C4-2B (cell line): ENCODE data around the gene RANBP3L.

Source experiments
- H3K27ac ChIP-seq: fragments of 450-650 bp; 2 replicates; pipeline ENCODE4 v1.5.1; 2017
- CTCF ChIP-seq: fragments of 450-650 bp; conservative IDR thresholded peaks from 2 replicates; pipeline ENCODE4 v1.5.1; 2017; ENCODE audit warnings: mild to moderate bottlenecking
- ZFX ChIP-seq: fragments of 450-650 bp; IDR thresholded peaks from 2 replicates; pipeline ENCODE4 v1.6.1; 2017

RANBP3L gene

DNA sequence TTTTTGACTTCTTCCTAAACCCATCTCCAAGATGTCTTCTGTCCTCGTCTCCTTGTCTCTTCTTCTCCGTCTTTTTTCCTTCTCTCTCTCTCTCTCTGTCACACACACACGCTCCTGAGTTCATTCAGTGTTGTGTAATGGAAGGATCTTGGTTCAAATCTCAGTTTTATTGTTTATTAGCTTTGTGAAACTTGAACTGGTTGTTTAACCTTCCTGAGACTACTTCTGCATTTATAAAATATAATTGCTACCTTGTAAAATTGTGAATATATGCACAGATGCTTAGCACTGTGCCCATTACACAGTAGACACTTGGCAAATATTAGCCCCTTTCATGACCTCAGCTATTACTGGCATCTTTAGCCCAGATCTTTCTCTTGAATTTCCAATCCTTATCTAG is 57.6 kb downstream of the RANBP3L start:
- TF ChIP-seq CTCF (no peak), ZFX (no peak)
- no peak overlapping the region for H3K27ac ChIP-seq

DNA sequence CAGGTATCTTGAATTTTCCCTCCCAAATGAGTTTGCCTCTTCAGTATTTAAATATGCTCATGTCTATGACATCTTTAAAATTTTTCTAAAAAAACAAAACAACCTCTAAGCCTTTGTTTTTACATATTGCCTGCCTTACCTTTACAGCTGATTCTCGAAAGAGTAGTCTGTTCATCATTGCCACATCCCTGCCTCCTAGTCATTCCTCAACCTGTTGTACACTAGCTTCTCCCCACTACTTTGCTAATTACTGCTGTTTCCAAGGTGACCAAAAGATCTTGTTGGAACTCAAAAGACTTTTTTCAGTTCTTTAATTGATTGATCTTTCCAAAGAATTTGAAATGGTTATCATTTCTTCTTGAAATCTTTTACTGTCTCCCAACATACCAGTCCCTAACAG is 58.0 kb downstream of the RANBP3L start:
- H3K27ac ChIP-seq: no peak overlapping the region
- TF ChIP-seq CTCF (no peak), ZFX (no peak)

DNA sequence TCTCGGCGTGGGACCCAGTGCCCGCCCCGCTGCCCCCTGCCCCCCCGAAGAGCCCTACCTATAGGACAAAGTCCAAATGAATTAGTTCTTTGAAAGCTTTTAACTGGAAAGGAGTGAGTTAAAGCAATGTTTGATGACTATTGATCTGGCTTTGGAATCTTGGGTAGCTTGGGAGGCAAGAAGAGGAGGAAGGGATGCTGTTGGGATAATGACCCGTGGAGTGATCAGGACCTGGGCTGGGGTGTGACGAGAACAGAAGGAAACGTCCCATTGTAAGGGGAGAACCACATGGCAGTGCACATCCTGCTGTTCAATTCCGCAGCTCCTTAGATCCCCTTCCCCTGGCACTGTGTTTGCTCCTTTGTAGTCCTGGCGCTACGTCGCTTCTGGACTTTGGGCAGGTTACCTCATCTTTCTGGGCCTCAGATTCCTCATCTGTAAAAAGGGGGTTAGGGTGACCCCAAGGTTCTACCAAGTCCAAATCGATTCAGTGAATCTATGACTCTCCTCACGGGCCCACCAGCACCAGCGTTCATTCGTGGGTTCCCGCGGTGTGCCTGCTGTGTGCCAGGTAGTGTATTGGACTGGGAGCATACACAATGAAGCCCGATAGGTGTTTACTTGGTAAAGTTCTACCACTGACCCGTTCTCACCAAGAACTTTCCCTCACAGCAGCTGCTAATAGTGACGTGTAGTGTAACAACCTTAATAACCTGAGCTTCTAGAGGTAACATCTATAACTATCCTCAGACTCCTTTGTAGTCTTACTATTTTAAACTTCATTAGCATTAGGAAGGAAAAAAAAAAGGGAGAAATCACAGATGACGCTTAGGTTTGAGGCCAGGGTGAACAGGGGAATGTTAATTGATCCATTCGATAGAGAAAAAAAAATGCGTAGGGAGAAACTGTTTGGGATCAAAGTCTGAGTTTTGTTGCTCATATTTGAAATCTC is 58.9 kb downstream of the RANBP3L start:
- TF ChIP-seq CTCF: no peak
- no peak for TF ChIP-seq ZFX
- peak overlapping the region; percentile 88 for H3K27ac ChIP-seq

GRCh38 chr5:36241631-36242533 is 59.8 kb downstream of the RANBP3L start, which contains the start of gene NADK2:
TSS of gene NADK2 (minus strand) at chr5:36241925. CDS start at chr5:36241798, 127 bp downstream.
- H3K27ac ChIP-seq: peak within 1 kb of the TSS; percentile 88
- TF ChIP-seq CTCF (peak; percentile 90), ZFX (peak; percentile 94)

DNA sequence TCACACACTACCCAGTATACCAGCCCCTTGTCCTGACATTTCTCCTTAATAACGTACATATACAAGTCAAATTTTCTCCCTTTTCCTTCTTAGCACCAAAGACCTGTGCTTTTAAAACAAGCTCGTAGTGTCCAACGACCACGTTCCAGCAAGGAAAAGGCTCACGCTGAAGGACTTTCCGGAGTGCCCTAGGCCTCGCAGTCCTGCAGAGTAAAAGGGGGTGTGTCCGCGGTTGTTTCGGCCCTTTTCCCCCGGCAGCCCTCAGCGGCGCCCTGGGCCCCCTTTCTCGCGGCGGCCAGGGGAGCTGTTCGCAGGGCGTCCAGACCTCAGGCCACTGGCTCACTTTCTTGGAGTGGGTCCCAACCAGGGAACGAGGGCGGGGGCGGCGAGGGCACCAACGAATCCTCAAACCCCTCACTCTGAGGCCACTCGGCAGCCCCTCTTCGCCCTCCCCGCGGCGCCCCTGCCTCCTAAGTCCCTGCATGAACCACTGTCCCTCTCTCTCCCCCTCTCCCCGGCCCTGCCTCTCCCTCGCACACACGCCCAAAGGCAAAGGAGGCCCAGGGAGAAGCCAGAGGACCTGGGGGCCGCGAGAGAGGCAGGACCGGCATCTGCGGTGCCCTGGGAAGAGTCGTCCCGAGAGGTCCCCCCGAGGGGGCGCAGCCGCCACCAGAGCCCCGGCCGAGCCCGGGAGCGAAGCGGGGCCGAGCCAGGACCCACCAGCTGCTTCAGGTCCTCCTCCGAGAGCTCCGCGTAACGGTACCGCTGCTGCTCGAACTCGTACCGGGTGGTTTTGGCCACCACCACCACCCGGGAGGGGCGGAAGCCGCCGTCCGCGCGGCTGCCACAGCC is 60.7 kb downstream of the RANBP3L start:
- TF ChIP-seq CTCF (no peak), ZFX (no peak)
- H3K27ac ChIP-seq: peak overlapping the region; percentile 88

DNA sequence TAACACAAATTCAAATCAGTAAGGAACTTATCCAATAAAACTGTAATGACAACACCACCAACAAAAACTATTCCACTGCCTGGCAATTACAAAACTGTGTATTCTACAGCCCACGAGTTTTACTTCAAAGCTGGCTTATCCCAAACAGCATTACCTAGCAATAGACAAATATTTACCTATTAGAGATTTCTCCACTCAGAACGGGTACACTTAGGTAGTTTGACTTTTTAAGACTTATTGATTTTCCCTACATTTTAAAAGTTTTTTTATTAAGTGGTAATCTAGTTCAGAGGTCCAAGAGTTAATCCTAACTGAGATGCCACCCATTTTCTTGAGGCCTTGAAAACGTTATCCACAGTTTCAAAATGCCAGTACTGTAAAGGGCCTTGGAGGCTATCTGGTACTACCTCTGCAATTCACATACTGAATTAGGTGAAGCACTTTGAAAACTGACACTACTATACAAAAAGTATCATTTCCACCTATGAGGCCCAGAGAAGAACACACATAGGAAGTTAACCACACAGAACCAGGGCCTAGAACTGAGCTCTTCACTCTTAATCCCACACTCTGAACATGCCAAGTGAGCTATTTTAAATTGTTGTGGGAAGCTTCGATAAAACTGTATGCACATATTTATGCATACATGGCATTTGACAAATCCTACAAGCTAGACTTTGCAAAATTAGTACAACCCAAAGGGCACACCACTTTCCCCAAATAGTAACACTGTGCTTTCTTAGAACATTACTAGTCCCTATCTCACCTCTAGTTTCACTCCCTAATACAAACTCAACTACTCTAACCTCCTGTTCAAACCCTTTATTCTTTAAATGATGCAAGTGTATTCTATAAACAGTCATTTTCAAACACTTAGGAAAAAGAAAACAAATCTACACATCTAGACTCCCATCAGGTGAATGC is 62.1 kb downstream of the RANBP3L start:
- no peak for TF ChIP-seq ZFX
- TF ChIP-seq CTCF: no peak
- no peak overlapping the region for H3K27ac ChIP-seq
